NB4 (cell line): ENCODE measurements around the gene GOLT1A.

Experiments used
- DNase-seq: peaks from one replicate; pipeline ENCODE4 v3.0.0; 2010; ENCODE audit warnings: low read depth
- H3K4me3 ChIP-seq: one replicate; pipeline ENCODE4 v1.5.1; 2011; ENCODE audit warnings: mild to moderate bottlenecking, low read depth, low read length, moderate library complexity
- CTCF ChIP-seq: IDR thresholded peaks from one replicate; pipeline ENCODE4 v1.5.1; 2012; ENCODE audit warnings: low read depth, low read length
- MYC ChIP-seq: IDR thresholded peaks from 2 replicates; pipeline ENCODE4 v1.6.1; 2011; ENCODE audit warnings: low read depth, low read length
- POLR2A ChIP-seq: IDR thresholded peaks from 2 replicates; pipeline ENCODE4 v1.6.1; 2011; ENCODE audit warnings: mild to moderate bottlenecking; ENCODE audit not compliant: insufficient read length; ENCODE audit errors: extremely low read depth
- TF ChIP-seq, protein P1 (sequence below): IDR thresholded peaks from 2 replicates; pipeline ENCODE4 v1.6.1; 2011; ENCODE audit warnings: low read depth, low read length

Gene GOLT1A

DNA sequence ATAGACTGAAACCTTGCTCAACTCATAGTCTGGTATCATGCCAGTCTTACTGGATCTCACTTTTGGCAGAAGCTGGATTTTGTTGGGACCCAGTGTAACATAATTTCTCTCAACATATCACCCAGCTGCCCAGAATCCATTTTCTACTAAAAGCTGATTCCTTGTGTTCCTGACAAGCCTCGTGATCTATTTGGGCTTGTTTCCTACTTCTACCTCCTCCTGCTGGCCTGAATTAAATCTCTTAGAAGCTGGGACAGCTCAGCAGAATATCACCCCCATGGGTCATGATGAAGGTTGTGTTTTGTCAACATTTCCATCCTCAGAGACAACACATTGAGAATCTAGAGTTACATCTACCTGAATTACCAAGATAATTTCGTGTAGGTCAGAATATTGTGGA, 7.7 kb downstream of the GOLT1A start:
- H3K4me3 ChIP-seq: no peak overlapping the region
- DNase-seq: no peak
- TF ChIP-seq POLR2A: no peak

DNA sequence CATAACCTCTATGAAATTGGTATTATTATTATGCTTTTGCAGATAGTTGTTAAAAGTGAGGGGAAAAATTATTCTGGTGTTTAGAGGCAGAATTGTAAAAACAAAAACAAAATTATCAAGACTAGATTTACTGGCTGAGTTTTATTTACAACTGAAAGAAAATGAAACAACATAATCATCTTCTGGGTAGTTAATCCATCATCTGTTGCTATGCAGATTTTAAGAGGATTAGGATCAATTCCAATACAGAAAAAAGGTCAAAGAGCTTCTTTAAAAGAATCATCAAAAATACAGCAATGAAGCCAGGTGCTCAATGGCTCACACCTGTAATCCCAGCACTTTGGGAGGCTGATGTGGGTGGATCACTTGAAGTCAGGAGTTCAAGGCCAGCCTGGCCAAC, 8.3 kb downstream of the GOLT1A start:
- H3K4me3 ChIP-seq: no peak overlapping the region
- DNase-seq: no peak
- TF ChIP-seq CTCF: no peak
- TF ChIP-seq, protein P1, sequence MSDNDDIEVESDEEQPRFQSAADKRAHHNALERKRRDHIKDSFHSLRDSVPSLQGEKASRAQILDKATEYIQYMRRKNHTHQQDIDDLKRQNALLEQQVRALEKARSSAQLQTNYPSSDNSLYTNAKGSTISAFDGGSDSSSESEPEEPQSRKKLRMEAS: no peak

DNA sequence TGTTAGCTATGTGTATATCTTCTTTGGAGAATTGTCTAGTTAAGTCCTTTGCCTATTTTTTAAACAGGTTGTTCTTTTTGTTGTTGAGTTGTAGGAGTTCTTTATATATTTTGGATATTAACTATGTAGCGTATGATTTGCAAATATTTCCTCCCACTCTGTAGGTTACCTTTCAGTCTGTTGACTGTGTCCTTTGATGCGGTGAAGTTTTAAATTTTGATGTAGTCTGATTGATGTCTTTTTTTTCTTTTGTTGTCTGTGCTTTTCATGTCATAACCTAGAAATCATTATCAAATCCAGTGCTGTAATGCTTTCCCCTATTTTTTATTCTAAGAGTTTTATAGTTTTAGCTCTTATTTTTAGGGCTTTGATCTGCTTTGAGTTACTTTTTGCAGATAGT, 8.8 kb downstream of the GOLT1A start:
- TF ChIP-seq CTCF (no peak), POLR2A (no peak), MYC (no peak)
- TF ChIP-seq, protein P1: no peak
- no peak for DNase-seq
- no peak overlapping the region for H3K4me3 ChIP-seq

DNA sequence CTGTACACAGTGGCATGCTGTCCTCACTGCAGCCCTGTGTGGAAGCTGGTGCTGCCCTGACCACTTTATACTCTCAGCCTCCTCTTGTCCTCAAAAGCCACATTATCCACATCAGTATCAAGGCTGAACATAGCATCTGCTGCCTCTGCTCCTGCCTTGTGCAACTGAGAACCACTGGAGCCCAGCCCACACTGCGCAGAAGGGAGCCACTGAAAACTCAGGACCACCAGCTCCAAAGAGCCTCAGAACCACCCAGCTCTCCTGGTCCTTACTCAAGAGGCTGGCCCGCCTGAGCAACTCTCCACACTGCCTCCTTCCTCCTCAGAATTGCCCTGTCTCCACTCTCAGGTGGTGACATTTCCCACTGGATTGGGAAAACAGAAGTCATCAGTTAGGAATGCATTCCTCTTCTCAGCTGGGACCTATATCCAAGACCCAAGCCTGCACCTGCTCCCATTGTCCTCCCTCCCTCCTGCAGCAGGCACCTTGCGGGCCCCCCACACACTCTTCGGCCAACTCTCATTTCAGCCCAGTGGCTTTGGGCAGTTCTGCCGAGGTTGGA, 10.5 kb downstream of the GOLT1A start:
- TF ChIP-seq POLR2A (no peak), CTCF (no peak), MYC (no peak)
- TF ChIP-seq, protein P1: no peak
- no peak overlapping the region for H3K4me3 ChIP-seq
- no peak for DNase-seq

DNA sequence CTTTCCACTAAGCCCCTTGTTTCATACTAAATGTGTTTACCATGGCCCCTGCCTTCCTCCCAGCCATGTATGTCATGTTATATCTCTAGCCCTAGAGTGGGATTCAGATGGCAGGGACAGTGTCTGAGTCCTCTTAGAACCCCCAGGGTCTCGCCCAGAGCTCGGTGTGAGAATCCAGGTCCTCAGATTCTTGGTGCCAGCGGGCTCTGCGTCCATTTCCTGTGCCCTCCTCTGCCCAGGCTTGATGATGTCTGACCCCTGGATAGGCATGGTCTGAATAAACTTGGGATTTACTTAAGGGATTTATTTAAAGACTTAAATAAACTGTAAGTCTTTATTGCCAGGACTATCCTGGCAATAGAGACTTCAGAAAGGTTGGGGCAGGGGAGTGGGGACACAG, 11.3 kb downstream of the GOLT1A start:
- no peak for TF ChIP-seq POLR2A
- no peak for TF ChIP-seq CTCF
- no peak for TF ChIP-seq MYC
- TF ChIP-seq, protein P1: no peak
- DNase-seq: no peak
- H3K4me3 ChIP-seq: no peak overlapping the region

DNA sequence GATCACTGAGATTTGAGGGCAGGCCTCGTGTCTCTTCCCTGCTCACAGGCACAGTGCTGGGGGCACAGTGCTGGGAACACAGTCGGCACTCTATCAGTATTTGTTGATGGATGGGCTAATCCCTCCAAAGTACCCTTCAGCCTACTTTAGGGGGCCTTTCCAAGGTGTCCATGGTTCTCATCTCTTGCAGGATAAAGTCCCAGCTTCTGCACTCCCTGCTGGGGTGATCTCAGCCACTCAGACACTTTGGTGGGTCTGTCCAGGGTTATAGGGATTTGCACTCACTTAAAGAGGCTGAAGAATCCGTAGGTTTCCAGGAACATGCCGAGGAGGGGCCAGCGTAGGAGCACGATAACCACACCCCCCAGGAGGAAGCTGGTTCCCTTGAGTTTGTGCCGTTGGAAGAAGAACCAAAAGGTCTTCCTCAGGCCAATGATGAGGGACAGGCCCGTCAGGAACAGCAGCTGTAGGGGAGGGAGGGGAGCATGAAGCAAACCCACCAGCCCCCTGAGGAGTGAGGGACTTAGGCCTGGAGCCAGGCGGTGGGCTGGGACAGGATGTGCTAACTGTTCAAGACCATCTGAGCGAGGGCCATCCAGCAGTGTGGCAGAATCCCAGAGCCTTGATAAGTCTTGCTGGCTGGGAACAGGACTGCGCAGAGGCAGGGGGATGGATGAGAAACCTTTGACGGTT, 12.3 kb downstream of the GOLT1A start:
- TF ChIP-seq, protein P1: no peak
- TF ChIP-seq MYC: no peak
- TF ChIP-seq POLR2A: no peak
- TF ChIP-seq CTCF: no peak
- DNase-seq: no peak
- H3K4me3 ChIP-seq: no peak overlapping the region
